ENCODE measurements around the gene INSYN1.
"Not testable (repeated sequence)": the region's sequence is repeated elsewhere in the genome, so short reads cannot be mapped to it uniquely, and the experiment has no call there.

Gene INSYN1

GRCh38 chr15:73787621-73788020 lies 34.5 kb upstream of the INSYN1 start:
- Histone ChIP-seq H3K79me2 (ENCODE audit: insufficient read depth, low read length) (no peaks in the 10 kb centered on the region), H3K4me1 (ENCODE audit: insufficient read depth, low read length) (no peaks in the 10 kb centered on the region), H3K27ac (ENCODE audit: low read length) (no peak overlapping the region), H3K9me3 (ENCODE audit: insufficient read depth, low read length, severe bottlenecking) (no peaks in the 10 kb centered on the region), H3K4me2 (ENCODE audit: insufficient read depth, low read length) (no peak overlapping the region), H2AFZ (ENCODE audit: low read depth, low read length) (no peak overlapping the region), H3K4me3 (ENCODE audit: low read depth in 1 of 2, low read length in 2 of 2) (no peak overlapping the region), H4K20me1 (ENCODE audit: insufficient read depth, low read length) (no peaks in the 10 kb centered on the region; the same call in 1 of the 2 replicates), H3K9ac (ENCODE audit: low read depth, low read length) (no peak overlapping the region), H3K27me3 (ENCODE audit: insufficient read depth, low read length, poor library complexity) (peaks cover 8% of the 10 kb centered on the region), H3K36me3 (ENCODE audit: insufficient read depth, low read length) (no peaks in the 10 kb centered on the region)
- TF ChIP-seq CTCF (IDR thresholded peaks at IDR 0.05; ENCODE audit: borderline replicate concordance, extremely low read depth, low read length, poor library complexity, severe bottlenecking): no peak
- no peak for TF ChIP-seq EZH2 (IDR thresholded peaks at IDR 0.05; ENCODE audit: borderline replicate concordance, low read depth, low read length, severe bottlenecking)
- DNase-seq (no peak), ATAC-seq (ENCODE audit: insufficient read depth, low read depth) (no peak)

GRCh38 chr15:73786538-73786937 lies 33.4 kb upstream of the INSYN1 start:
- H3K9me3 ChIP-seq (ENCODE audit: insufficient read depth, low read length, severe bottlenecking): no peaks in the 10 kb centered on the region
- H2AFZ ChIP-seq (ENCODE audit: low read depth, low read length): no peak overlapping the region
- no peaks in the 10 kb centered on the region for H3K4me1 ChIP-seq (ENCODE audit: insufficient read depth, low read length)
- H3K79me2 ChIP-seq (ENCODE audit: insufficient read depth, low read length): no peaks in the 10 kb centered on the region
- H3K4me2 ChIP-seq (ENCODE audit: insufficient read depth, low read length): no peak overlapping the region
- no peak overlapping the region for H3K27ac ChIP-seq (ENCODE audit: low read length)
- H3K27me3 ChIP-seq (ENCODE audit: insufficient read depth, low read length, poor library complexity): peaks cover 8% of the 10 kb centered on the region
- DNase-seq (no peak), ATAC-seq (ENCODE audit: insufficient read depth, low read depth) (no peak)
- no peaks in the 10 kb centered on the region for H3K36me3 ChIP-seq (ENCODE audit: insufficient read depth, low read length)
- no peak overlapping the region for H3K9ac ChIP-seq (ENCODE audit: low read depth, low read length)
- no peaks in the 10 kb centered on the region; the same call in 1 of the 2 replicates for H4K20me1 ChIP-seq (ENCODE audit: insufficient read depth, low read length)
- no peak overlapping the region for H3K4me3 ChIP-seq (ENCODE audit: low read depth in 1 of 2, low read length in 2 of 2)
- TF ChIP-seq CTCF (IDR thresholded peaks at IDR 0.05; ENCODE audit: borderline replicate concordance, extremely low read depth, low read length, poor library complexity, severe bottlenecking) (no peak), EZH2 (IDR thresholded peaks at IDR 0.05; ENCODE audit: borderline replicate concordance, low read depth, low read length, severe bottlenecking) (no peak)

- DNase-seq; ATAC-seq (ENCODE audit: insufficient read depth, low read depth); H3K79me2 ChIP-seq (ENCODE audit: insufficient read depth, low read length); H3K4me2 ChIP-seq (ENCODE audit: insufficient read depth, low read length); H3K9ac ChIP-seq (ENCODE audit: low read depth, low read length); H4K20me1 ChIP-seq (ENCODE audit: insufficient read depth, low read length); H3K27ac ChIP-seq (ENCODE audit: low read length); H3K4me3 ChIP-seq (ENCODE audit: low read depth in 1 of 2, low read length in 2 of 2); H2AFZ ChIP-seq (ENCODE audit: low read depth, low read length); H3K4me1 ChIP-seq (ENCODE audit: insufficient read depth, low read length); H3K9me3 ChIP-seq (ENCODE audit: insufficient read depth, low read length, severe bottlenecking); H3K36me3 ChIP-seq (ENCODE audit: insufficient read depth, low read length); H3K27me3 ChIP-seq (ENCODE audit: insufficient read depth, low read length, poor library complexity): not testable (repeated sequence)
Measured at GRCh38 chr15:73785256-73786014, 32.3 kb upstream of the INSYN1 start.

GRCh38 chr15:73784291-73784690 lies 31.1 kb upstream of the INSYN1 start:
- DNase-seq: no peak
- Histone ChIP-seq H3K27me3 (ENCODE audit: insufficient read depth, low read length, poor library complexity) (peaks cover 5% of the 10 kb centered on the region), H3K9me3 (ENCODE audit: insufficient read depth, low read length, severe bottlenecking) (no peaks in the 10 kb centered on the region), H3K4me3 (ENCODE audit: low read depth in 1 of 2, low read length in 2 of 2) (no peak overlapping the region), H3K4me1 (ENCODE audit: insufficient read depth, low read length) (no peaks in the 10 kb centered on the region), H3K79me2 (ENCODE audit: insufficient read depth, low read length) (no peaks in the 10 kb centered on the region), H3K9ac (ENCODE audit: low read depth, low read length) (no peak overlapping the region), H3K36me3 (ENCODE audit: insufficient read depth, low read length) (no peaks in the 10 kb centered on the region), H3K27ac (ENCODE audit: low read length) (no peak overlapping the region), H3K4me2 (ENCODE audit: insufficient read depth, low read length) (no peak overlapping the region), H4K20me1 (ENCODE audit: insufficient read depth, low read length) (no peaks in the 10 kb centered on the region; the same call in 1 of the 2 replicates), H2AFZ (ENCODE audit: low read depth, low read length) (no peak overlapping the region)
- no peak for TF ChIP-seq EZH2 (IDR thresholded peaks at IDR 0.05; ENCODE audit: borderline replicate concordance, low read depth, low read length, severe bottlenecking)
- no peak for TF ChIP-seq CTCF (IDR thresholded peaks at IDR 0.05; ENCODE audit: borderline replicate concordance, extremely low read depth, low read length, poor library complexity, severe bottlenecking)
- ATAC-seq (ENCODE audit: insufficient read depth, low read depth): no peak
